ENCODE data around the gene GADD45A. TPM values are rescaled to one million over a fixed set of nuclear protein-coding genes. Genes with fewer than 3 reads are reported as not detected.

GADD45A gene
- total RNA-seq, 1 donor from 2014 or later, result 48.2 TPM

DNA sequence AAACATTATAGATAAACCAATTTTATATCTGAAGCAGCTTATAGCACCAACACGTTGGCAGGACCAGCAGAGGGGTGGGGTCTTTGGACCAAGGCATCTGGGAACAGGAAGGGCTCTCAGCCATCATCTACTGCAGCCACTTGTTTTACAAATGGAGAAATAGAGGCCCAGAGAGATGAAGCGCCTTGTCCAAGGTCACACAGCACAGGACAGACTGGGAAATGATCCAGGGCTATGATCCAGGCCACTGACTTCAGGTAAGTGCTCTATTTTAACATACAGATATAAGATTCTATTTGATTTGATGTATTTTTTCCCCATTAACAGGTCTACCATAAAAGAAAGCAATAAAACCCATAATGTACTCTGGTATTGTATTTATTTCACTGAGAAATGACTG, 16.9 kb downstream of the GADD45A start:
- no peak for DNase-seq (ENCODE audit: low spot score)
- Mint-ChIP-seq H3K36me3 (ENCODE audit: low read depth) (no peaks in the 10 kb centered on the region), H3K27ac (no peak overlapping the region), H3K4me3 (no peak overlapping the region), H3K9me3 (no peaks in the 10 kb centered on the region), H3K4me1 (ENCODE audit: low read depth) (peaks cover 13% of the 10 kb centered on the region), H3K27me3 (ENCODE audit: insufficient read depth) (peaks cover 8% of the 10 kb centered on the region)
- intact Hi-C loops (cut with micrococcal nuclease), result loop anchor here (2.0 kb wide), 1 partner anchor 17 kb away; the partner anchor contains the start of gene GADD45A

DNA sequence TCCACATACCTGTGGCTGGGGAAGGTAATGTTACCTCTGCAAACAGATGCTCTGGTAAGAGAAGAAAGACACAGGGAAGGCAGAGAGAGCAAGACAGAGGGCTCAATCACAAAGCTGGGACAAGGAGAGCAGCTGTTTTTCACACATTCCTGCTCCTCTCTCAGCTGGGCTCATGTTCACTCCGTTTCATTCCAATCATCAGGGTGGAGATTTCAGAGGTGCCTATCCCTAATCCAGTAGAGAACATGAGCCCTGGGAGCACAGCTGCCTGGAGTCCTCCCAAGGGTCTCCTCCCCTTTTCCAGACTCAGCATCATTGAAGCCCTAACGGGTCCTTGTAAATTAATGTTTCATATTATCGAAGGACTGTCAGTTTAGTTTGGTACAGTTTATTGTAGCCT, 19.4 kb downstream of the GADD45A start:
- no peaks in the 10 kb centered on the region for H3K9me3 Mint-ChIP-seq
- DNase-seq (ENCODE audit: low spot score), result no peak
- intact Hi-C loops (cut with micrococcal nuclease), result no loop called here
- H3K4me1 Mint-ChIP-seq (ENCODE audit: low read depth), result peaks cover 13% of the 10 kb centered on the region
- H3K36me3 Mint-ChIP-seq (ENCODE audit: low read depth), result no peaks in the 10 kb centered on the region
- H3K4me3 Mint-ChIP-seq, result no peak overlapping the region
- H3K27me3 Mint-ChIP-seq (ENCODE audit: insufficient read depth), result peaks cover 8% of the 10 kb centered on the region
- H3K27ac Mint-ChIP-seq, result no peak overlapping the region

DNA sequence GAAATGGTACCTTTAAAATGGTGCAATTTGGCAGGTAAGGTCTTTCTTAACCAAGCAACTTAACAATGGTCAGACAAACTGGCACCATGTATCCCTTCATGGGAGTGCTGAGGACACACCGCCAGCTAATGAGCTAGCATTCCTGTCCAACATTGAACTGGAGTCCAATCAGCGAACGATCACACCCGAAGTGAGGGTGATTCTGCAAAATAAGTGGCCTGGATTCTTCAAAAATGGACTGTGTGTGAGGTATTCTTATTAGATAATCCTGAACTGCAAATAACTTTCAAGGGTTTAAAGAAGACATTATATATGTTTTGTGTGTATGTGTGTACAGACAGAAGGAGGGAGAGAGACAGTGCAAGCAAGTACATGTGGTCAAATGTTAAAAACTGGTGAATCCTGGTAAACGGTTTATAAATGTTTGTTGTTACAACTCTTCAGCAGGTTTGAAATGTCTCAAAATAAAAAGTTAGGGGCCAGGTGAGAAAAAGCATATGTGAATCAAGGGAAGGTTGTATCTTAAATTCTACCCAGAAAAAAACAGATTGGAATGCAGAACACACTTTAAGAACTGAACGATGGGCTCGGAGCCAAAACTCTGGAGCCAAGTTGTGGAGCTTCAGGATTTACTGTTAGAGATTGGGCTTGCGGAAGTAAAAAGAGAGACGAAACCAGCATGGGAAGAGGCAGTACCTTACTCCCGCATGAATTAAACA, 20.9 kb downstream of the GADD45A start:
- Mint-ChIP-seq H3K4me3 (no peak overlapping the region), H3K27ac (no peak overlapping the region), H3K36me3 (ENCODE audit: low read depth) (no peaks in the 10 kb centered on the region), H3K27me3 (ENCODE audit: insufficient read depth) (peaks cover 8% of the 10 kb centered on the region), H3K4me1 (ENCODE audit: low read depth) (peaks cover 6% of the 10 kb centered on the region), H3K9me3 (no peaks in the 10 kb centered on the region)
- intact Hi-C loops (cut with micrococcal nuclease), result no loop called here
- no peak for DNase-seq (ENCODE audit: low spot score)

DNA sequence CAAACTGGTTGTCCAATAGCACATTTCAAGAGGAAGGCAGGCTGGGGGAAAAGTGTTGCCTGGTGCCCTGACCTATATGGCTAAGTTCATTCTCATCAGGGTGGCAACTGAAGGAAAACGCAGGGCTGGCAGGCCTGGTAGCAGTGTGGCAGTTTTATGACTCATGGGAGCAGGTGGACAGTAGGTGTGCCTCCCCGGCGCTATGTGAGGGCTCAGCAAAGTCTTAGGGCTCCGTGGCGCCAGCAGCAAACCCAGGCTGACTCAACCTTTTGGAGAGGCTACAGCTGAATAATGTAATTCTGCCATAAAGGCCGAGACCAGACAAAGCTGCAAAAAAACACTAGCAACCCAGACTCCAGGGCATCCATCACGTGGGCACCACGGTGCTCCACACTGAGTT, 23.6 kb downstream of the GADD45A start:
- Mint-ChIP-seq H3K9me3 (no peaks in the 10 kb centered on the region), H3K27ac (no peak overlapping the region), H3K4me1 (ENCODE audit: low read depth) (peaks cover 7% of the 10 kb centered on the region), H3K4me3 (no peak overlapping the region), H3K27me3 (ENCODE audit: insufficient read depth) (peaks cover 11% of the 10 kb centered on the region), H3K36me3 (ENCODE audit: low read depth) (no peaks in the 10 kb centered on the region)
- no peak for DNase-seq (ENCODE audit: low spot score)
- intact Hi-C loops (cut with micrococcal nuclease), result no loop called here

DNA sequence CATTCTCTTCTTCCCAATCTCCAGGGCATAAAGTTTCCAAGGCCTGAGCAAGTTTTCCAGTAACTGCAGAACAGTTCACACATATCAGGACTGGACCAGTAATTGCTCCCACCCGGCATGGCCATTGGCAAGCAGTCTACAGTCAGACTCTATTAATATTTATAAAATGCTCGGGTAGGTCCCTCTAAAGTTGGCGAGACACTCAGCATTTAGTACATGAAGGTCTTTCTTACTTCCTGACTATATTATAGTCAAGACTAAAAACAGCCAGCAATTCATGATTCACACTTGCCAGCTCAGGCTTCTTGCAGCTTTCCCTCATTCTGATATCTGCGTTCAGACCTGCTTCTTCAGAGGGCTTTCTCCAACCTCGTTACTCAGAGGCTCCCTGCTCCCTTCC, 25.4 kb downstream of the GADD45A start:
- Mint-ChIP-seq H3K4me1 (ENCODE audit: low read depth) (peaks cover 7% of the 10 kb centered on the region), H3K27me3 (ENCODE audit: insufficient read depth) (peaks cover 4% of the 10 kb centered on the region), H3K9me3 (no peaks in the 10 kb centered on the region), H3K36me3 (ENCODE audit: low read depth) (no peaks in the 10 kb centered on the region), H3K4me3 (no peak overlapping the region), H3K27ac (no peak overlapping the region)
- DNase-seq (ENCODE audit: low spot score), result no peak
- intact Hi-C loops (cut with micrococcal nuclease), result no loop called here

DNA sequence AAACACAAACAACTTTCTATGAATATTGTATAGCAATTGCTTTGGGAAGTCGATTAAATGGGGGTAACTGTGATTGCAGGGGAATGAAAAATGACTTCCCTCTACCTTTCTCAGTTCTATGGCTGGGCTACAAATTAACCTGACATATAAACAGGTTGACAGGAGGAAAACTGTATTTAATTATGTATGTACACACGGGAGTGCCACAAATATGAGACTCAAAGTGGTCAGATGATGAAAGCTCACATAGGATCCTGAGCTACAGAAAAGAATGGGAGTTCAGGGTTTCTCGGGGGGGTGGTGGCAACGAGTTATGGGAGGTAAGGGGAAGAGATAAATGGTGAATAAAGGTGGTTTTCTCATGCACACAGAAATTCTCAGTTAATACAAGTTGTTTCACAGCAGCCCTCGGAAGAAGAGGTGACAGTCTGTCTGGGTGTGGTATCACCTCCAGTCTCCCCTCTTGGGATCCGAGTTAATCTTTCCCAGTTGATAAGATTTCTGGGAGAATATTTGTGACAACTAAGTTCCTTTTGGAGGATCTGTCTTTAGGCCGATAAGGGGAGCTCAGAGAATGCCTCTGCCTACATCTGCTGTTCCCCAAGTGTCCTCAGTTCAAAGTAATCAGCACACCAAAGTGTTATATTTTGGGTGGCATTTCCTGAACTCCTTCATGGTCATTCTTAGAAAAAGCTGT, 26.3 kb downstream of the GADD45A start:
- H3K36me3 Mint-ChIP-seq (ENCODE audit: low read depth), result no peaks in the 10 kb centered on the region
- peaks cover 3% of the 10 kb centered on the region for H3K27me3 Mint-ChIP-seq (ENCODE audit: insufficient read depth)
- no peak for DNase-seq (ENCODE audit: low spot score)
- peaks cover 7% of the 10 kb centered on the region for H3K4me1 Mint-ChIP-seq (ENCODE audit: low read depth)
- intact Hi-C loops (cut with micrococcal nuclease), result no loop called here
- no peak overlapping the region for H3K27ac Mint-ChIP-seq
- no peaks in the 10 kb centered on the region for H3K9me3 Mint-ChIP-seq
- no peak overlapping the region for H3K4me3 Mint-ChIP-seq

DNA sequence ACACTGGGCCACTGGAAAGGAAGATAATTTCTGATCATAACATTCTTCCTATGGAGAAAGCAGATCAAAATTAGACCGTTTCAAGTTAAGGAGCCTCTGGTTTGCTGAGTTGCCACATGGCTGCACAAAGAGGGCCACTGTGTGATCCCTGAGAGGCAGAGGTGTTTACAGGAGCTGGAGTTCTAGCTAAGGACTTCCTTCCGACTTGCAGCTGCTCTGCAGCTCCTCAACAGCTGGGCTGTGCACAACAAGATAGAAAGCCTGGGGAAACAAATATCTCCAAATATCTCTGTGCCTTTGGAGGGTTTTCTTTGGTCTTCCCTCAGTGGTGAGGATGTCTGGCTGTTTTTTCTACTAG, 26.8 kb downstream of the GADD45A start:
- no peaks in the 10 kb centered on the region for H3K9me3 Mint-ChIP-seq

DNA sequence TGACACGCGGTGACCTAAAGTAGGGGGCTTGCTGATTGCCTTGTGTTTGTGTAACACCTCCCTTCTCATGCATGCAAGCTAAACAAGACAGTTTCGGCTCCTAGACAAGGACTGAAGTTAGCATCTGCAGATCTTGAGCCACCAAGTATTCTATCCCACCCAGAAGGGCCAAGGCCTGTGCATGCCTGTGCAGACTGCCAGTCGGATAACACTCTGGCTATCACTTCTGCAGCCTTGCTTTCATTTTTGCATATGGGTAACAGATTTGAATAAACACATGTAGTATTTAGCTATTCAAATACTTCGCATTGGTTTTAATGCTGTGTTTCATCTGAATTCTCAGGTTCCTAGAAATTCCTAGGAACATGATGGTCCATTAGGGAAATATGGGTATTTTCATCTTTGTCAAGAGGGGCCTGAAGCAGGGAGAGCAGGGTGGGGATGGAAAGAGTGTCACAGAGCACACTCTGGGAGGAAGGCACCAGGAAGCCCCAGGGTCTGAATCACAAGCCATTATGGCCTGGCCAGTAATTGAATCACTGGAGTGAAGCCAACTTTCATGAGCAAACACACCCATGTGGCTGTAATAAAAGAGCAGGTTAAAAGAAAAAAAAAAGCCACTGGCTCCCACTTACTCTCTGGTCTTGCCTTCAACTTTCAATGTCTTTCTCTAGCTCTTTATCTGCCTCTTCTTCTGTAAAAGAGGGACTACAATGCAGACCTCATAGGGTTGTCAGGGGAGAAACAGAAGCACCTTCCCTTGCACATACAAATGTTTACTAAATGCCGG, 28.3 kb downstream of the GADD45A start:
- Mint-ChIP-seq H3K4me1 (ENCODE audit: low read depth) (peaks cover 7% of the 10 kb centered on the region), H3K27me3 (ENCODE audit: insufficient read depth) (peaks cover 5% of the 10 kb centered on the region), H3K36me3 (ENCODE audit: low read depth) (no peaks in the 10 kb centered on the region), H3K9me3 (no peaks in the 10 kb centered on the region), H3K4me3 (no peak overlapping the region), H3K27ac (no peak overlapping the region)
- intact Hi-C loops (cut with micrococcal nuclease), result no loop called here
- DNase-seq (ENCODE audit: low spot score), result no peak

More for the DNA sequence above, 26.8 kb downstream of the GADD45A start:
- Mint-ChIP-seq H3K27me3 (ENCODE audit: insufficient read depth) (peaks cover 5% of the 10 kb centered on the region), H3K4me1 (ENCODE audit: low read depth) (peaks cover 7% of the 10 kb centered on the region), H3K27ac (no peak overlapping the region), H3K36me3 (ENCODE audit: low read depth) (no peaks in the 10 kb centered on the region), H3K4me3 (no peak overlapping the region)
- intact Hi-C loops (cut with micrococcal nuclease), result no loop called here
- no peak for DNase-seq (ENCODE audit: low spot score)

DNA sequence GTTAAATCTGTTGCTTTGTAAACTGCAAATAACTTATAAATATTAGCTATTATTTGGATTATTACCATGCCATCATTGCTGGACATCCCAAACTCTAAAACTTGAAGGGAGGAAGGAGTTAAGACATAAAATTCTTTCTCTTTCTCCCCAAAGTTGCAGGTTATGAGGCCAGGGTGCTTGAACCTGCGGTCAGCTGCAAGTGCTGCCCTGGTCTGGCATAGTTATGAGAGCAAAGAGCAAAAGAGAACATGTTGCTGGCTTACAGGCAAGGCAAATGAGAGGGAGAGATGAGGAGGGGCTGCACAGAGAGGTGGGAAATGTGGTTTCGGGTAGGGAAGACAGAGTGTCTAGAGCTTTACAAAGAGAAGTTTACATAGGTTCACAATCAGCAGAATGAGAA, 30.8 kb downstream of the GADD45A start:
- intact Hi-C loops (cut with micrococcal nuclease), result no loop called here
- no peak overlapping the region for H3K4me3 Mint-ChIP-seq
- peaks cover 5% of the 10 kb centered on the region for H3K27me3 Mint-ChIP-seq (ENCODE audit: insufficient read depth)
- H3K36me3 Mint-ChIP-seq (ENCODE audit: low read depth), result no peaks in the 10 kb centered on the region
- no peak overlapping the region for H3K27ac Mint-ChIP-seq
- no peak for DNase-seq (ENCODE audit: low spot score)
- H3K9me3 Mint-ChIP-seq, result no peaks in the 10 kb centered on the region
- H3K4me1 Mint-ChIP-seq (ENCODE audit: low read depth), result peaks cover 7% of the 10 kb centered on the region

DNA sequence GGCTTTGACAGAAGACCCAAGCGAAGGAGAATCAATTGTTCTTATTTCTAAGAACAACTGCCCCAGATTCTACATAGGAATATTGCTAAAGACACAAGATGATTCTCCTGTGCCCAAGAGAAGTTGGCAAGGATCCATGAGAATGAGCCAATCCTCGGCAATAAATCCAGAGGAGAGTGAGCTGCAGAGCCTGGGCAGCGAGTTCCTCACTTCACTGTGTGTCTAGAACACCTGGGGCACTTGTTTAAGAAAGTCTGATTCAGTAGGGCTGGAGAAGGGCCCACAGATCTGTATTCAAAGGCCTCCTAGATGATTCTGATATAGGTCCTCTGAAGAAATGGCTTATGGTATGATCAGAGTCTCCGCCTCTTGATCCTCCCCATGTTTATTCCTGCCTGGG, 31.8 kb downstream of the GADD45A start:
- no peak overlapping the region for H3K4me3 Mint-ChIP-seq
- no peaks in the 10 kb centered on the region for H3K36me3 Mint-ChIP-seq (ENCODE audit: low read depth)
- DNase-seq (ENCODE audit: low spot score), result no peak
- intact Hi-C loops (cut with micrococcal nuclease), result no loop called here
- H3K4me1 Mint-ChIP-seq (ENCODE audit: low read depth), result no peaks in the 10 kb centered on the region
- no peak overlapping the region for H3K27ac Mint-ChIP-seq
- H3K27me3 Mint-ChIP-seq (ENCODE audit: insufficient read depth), result peaks cover 2% of the 10 kb centered on the region
- H3K9me3 Mint-ChIP-seq, result no peaks in the 10 kb centered on the region

DNA sequence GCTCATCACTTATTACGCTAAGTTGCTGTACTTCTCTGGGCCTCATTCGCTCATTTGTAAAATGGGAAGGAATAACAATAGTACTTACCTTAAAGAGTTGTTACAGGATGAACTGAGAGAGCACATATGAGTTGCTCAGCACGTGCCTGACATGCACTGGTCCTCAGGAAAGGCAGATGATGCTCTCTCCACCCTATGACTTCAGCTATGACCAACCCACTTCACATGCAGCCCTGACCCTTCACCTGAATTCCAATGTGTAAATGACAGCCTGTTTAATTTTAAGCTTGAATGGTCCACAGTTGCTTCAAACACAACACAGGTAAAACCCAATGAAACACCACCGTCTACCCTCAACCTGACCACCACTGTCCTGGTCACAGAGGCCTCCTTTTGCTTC, 32.9 kb downstream of the GADD45A start:
- intact Hi-C loops (cut with micrococcal nuclease), result no loop called here
- Mint-ChIP-seq H3K4me1 (ENCODE audit: low read depth) (no peaks in the 10 kb centered on the region), H3K27me3 (ENCODE audit: insufficient read depth) (peaks cover 2% of the 10 kb centered on the region)

DNA sequence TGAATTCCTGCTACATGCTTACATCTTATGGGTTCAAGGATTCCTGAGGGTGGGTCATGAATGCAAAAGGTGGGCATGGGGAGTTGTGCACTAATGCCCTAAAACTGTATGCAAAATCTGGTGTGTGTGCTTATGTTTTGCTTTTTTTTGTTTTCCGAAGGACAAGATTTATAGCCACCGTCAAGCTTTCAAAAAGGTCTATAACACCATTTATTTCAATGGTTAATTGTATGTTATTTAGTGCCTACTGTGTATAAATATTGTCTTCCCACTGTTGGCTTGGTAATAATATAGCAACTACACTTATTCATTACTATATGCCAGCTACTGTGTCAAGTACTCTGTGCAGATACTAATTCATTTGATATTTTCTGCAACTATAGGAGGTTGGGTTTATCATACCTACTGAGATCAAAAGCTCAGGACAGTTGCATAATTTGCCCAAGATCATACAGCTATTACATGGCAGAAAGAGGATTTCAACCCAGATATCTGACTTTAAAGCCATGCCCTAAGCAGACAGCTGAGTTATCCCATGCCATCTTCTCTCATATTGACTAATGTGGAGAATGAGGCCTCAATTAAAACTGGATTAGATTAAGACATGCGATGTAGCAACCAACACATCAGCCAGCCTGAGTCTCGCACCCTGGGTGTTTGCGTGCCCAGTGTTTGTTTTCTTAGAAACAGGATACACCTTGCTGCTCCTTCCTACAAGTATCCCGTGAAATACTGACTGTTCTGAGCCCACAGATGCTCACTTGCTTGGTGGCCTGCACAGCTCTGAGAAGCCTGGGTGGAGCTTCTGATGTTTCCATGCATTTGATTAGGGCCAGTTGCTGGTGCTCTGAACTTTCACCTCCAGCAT, 34.6 kb downstream of the GADD45A start:
- no peaks in the 10 kb centered on the region for H3K4me1 Mint-ChIP-seq (ENCODE audit: low read depth)
- peaks cover 2% of the 10 kb centered on the region for H3K27me3 Mint-ChIP-seq (ENCODE audit: insufficient read depth)
- intact Hi-C loops (cut with micrococcal nuclease), result no loop called here
- no peaks in the 10 kb centered on the region for H3K9me3 Mint-ChIP-seq
- H3K4me3 Mint-ChIP-seq, result no peak overlapping the region
- DNase-seq (ENCODE audit: low spot score), result no peak
- H3K27ac Mint-ChIP-seq, result no peak overlapping the region
- H3K36me3 Mint-ChIP-seq (ENCODE audit: low read depth), result no peaks in the 10 kb centered on the region

More for the DNA sequence above, 32.9 kb downstream of the GADD45A start:
- Mint-ChIP-seq H3K36me3 (ENCODE audit: low read depth) (no peaks in the 10 kb centered on the region), H3K9me3 (no peaks in the 10 kb centered on the region), H3K27ac (no peak overlapping the region), H3K4me3 (no peak overlapping the region)
- no peak for DNase-seq (ENCODE audit: low spot score)

Measured in activated T-helper 1 cell treated with anti-CD3 and anti-CD28 coated beads, Interleukin-12 subunit alpha, Interleukin-12 subunit beta, Interleukin-2, Interleukin-4 antibody, amounts not matched to agents 30 ng/mL and 10 ng/mL and 1 ng/mL, durations not matched to agents 14 hours and 24 hours and 36 hours (primary cell).